HepG2 (cell line): ENCODE data around the gene COG4. TPM values are rescaled to one million over a fixed set of nuclear protein-coding genes. Genes with fewer than 3 reads are reported as not detected.
A peak's percentile ranks its signal among the peaks of the same experiment; 100 is the strongest.

ENCODE experiments used
- ARID4A ChIP-seq: sonication (generic); formaldehyde crosslinking; IDR thresholded peaks from 2 replicates; pipeline ENCODE4 v1.5.0; 2020; ENCODE audit warnings: mild to moderate bottlenecking, missing genetic modification reagents, borderline replicate concordance
- CEBPG ChIP-seq: IDR thresholded peaks from 2 replicates; pipeline ENCODE4 v1.6.1; 2016
- HNF4A ChIP-seq: sonication (generic); formaldehyde crosslinking; IDR thresholded peaks from 2 replicates; pipeline ENCODE4 v1.4.0; 2020; ENCODE audit warnings: missing genetic modification reagents
- ISL2 ChIP-seq: sonication (generic); formaldehyde crosslinking; IDR thresholded peaks from 2 replicates; pipeline ENCODE4 v1.5.0; 2020; ENCODE audit warnings: missing genetic modification reagents
- MLLT10 ChIP-seq: sonication (generic); formaldehyde crosslinking; IDR thresholded peaks from 2 replicates; pipeline ENCODE4 v1.4.0; 2020; ENCODE audit warnings: missing genetic modification reagents
- MXI1 ChIP-seq: IDR thresholded peaks from 3 replicates; pipeline ENCODE4 v1.6.1; 2012; ENCODE audit warnings: low read depth, low read length, inconsistent platforms, borderline replicate concordance
- NFRKB ChIP-seq: fragments of 450-650 bp; IDR thresholded peaks from 2 replicates; pipeline ENCODE4 v1.6.1; 2017
- PBX3 ChIP-seq: sonication (generic); formaldehyde crosslinking; IDR thresholded peaks from 2 replicates; pipeline ENCODE4 v1.8.1; 2023; ENCODE audit warnings: missing genetic modification reagents, inconsistent platforms, borderline replicate concordance
- SNRNP70 ChIP-seq: fragments of 200-400 bp; formaldehyde crosslinking; IDR thresholded peaks from 2 replicates; pipeline ENCODE4 v1.6.1; 2017; ENCODE audit warnings: mild to moderate bottlenecking, low read depth, low read length, moderate library complexity
- ZNF136 ChIP-seq: sonication (generic); formaldehyde crosslinking; IDR thresholded peaks from 2 replicates; pipeline ENCODE4 v1.8.1; 2022; ENCODE audit warnings: low read depth, mild to moderate bottlenecking, moderate library complexity, missing genetic modification reagents
- ZNF143 ChIP-seq: sonication (generic); formaldehyde crosslinking; IDR thresholded peaks from 2 replicates; pipeline ENCODE4 v1.4.0; 2020; ENCODE audit warnings: missing genetic modification reagents
- ZNF703 ChIP-seq: sonication (generic); formaldehyde crosslinking; IDR thresholded peaks from 2 replicates; pipeline ENCODE4 v1.5.1; 2020; ENCODE audit warnings: missing genetic modification reagents, mild to moderate bottlenecking, moderate library complexity, borderline replicate concordance
- ZNF720 ChIP-seq: sonication (generic); formaldehyde crosslinking; IDR thresholded peaks from 2 replicates; pipeline ENCODE4 v1.4.0; 2020; ENCODE audit warnings: missing genetic modification reagents
- polyA plus RNA-seq, 8 experiments: library from polyadenylated mRNA; depleted of rRNA in 3 of 8; stranded (reverse) in 7 of 8; unstranded in 1 of 8; fragments of >200 nt; fragmentation: Illumina TruSeq in 4 of 8; extraction: Trizol in 4 of 8; gene quantifications; 2 replicates each; pipeline versions ENCODE4 v1.2.1 to v1.2.3, GENCODE V29; 2011 to 2016; ENCODE audit warnings: low read depth in 4 of 8, missing spikeins in 1 of 8, mixed read lengths in 1 of 8; ENCODE audit not compliant: insufficient read depth in 1 of 8
- total RNA-seq, 5 experiments: library from RNA; depleted of rRNA; stranded (reverse); fragments of >200 nt; fragmentation: Illumina TruSeq; extraction: Trizol; gene quantifications; 2 replicates each; pipeline ENCODE4 v1.2.3, GENCODE V29; 2016; ENCODE audit warnings: low read depth in 1 of 5
- TF ChIP-seq, protein P1 (sequence below): sonication (generic); formaldehyde crosslinking; conservative IDR thresholded peaks from 2 replicates; pipeline ENCODE4 v1.5.0; 2020; ENCODE audit warnings: missing genetic modification reagents

The COG4 gene
- total and polyA plus RNA-seq, 2 of the 13 experiments (the other 11 are each of a cell fraction or from before 2014, with no cell fraction given), result 51.1 to 73.8 TPM

DNA sequence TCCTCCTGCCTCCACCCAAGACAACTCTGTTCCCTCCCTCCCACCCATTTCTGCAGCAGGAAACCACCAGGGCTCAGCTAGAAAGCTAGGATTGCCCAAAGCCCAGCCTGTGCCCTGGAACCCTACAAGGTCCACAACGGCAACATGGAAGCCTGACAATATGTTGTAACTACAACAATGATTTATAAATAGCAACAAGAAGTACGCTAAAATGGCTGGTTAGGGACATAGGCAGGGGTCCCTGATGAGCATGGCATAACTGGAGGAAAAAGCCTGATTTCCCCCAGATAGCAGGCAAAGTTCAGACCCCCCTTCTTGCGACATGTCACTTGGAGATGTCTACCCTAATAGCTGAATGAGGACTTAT lies 91.0 kb downstream of the COG4 start (continued):
- TF ChIP-seq MLLT10 (CRISPR knock-in tag), result no peak
- TF ChIP-seq, protein P1, sequence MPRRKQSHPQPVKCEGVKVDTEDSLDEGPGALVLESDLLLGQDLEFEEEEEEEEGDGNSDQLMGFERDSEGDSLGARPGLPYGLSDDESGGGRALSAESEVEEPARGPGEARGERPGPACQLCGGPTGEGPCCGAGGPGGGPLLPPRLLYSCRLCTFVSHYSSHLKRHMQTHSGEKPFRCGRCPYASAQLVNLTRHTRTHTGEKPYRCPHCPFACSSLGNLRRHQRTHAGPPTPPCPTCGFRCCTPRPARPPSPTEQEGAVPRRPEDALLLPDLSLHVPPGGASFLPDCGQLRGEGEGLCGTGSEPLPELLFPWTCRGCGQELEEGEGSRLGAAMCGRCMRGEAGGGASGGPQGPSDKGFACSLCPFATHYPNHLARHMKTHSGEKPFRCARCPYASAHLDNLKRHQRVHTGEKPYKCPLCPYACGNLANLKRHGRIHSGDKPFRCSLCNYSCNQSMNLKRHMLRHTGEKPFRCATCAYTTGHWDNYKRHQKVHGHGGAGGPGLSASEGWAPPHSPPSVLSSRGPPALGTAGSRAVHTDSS (CRISPR knock-in tag), result no peak
- TF ChIP-seq ZNF143, result no peak
- no peak for TF ChIP-seq ZNF136 (CRISPR knock-in tag)
- no peak for TF ChIP-seq ISL2 (CRISPR knock-in tag)
- TF ChIP-seq ZNF720, result no peak
- no peak; the same call in 1 of the 2 replicates for TF ChIP-seq CEBPG (CRISPR knock-in tag)
- 0 out of 3 replicates have a peak, but pooled peaks have one; percentile 39 for TF ChIP-seq MXI1
- TF ChIP-seq ARID4A (CRISPR knock-in tag), result 0 out of 2 replicates have a peak, but pooled peaks have one; percentile 4
- TF ChIP-seq NFRKB, result no peak
- no peak for TF ChIP-seq ZNF703
- TF ChIP-seq PBX3 (CRISPR knock-in tag), result no peak
- TF ChIP-seq SNRNP70, result no peak
- TF ChIP-seq HNF4A (CRISPR knock-in tag), result 0 out of 2 replicates have a peak, but pooled peaks have one; percentile 16
